Measurements from ENCODE around the gene TNS3. TPM values are rescaled to one million over a fixed set of nuclear protein-coding genes. Genes with fewer than 3 reads are reported as not detected.

TNS3 gene
- total RNA-seq, 2 experiments from 2014 or later = 0.12 to 0.19 TPM

GRCh38 chr7:47428768-47429472 is 153.0 kb downstream of the TNS3 start:
- Mint-ChIP-seq H3K9me3 (no peaks in the 10 kb centered on the region), H3K4me1 (ENCODE audit: low read depth) (no peaks in the 10 kb centered on the region), H3K27ac (no peak overlapping the region), H3K36me3 (ENCODE audit: low read depth) (no peaks in the 10 kb centered on the region), H3K4me3 (no peak overlapping the region), H3K27me3 (ENCODE audit: low read depth) (no peaks in the 10 kb centered on the region)
- DNase-seq = no peak
- intact Hi-C loops (cut with micrococcal nuclease) = no loop called here
- CTCF ChIA-PET = no interaction called here

DNA sequence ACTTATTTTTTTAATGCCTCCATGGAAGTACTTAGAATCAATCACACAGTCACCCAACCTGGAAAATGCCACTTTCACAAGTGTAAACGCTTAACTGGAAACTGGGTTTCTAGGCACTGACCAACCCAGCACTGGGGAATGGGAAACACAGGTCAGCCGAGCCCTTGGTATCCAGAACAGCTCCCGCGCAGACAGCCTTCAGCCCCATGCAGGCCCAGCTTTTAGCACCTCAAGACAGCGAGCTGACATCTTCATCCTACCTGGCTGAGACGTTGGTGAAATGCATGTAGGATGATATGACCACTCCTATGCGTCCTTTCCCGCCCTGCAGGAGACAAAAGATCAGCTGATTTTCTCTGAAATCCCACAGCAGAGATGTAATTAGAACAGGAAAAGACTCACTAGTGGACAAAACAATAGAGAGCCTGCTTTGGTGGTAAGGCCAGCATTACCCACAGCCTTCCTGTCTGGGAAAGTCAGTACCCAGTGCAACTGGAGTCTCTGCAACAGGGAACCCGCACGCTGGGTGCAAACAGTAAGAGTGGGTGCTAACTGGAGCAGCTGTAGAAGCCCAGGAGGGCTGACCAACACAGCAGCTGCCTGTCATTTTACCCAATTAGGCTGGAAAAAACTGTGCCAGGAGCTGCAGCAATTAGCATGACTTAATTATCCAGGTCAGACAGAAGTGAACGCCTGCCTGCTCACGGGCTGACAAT is 153.7 kb downstream of the TNS3 start:
- Mint-ChIP-seq H3K27me3 (ENCODE audit: low read depth) (peaks cover 1% of the 10 kb centered on the region), H3K9me3 (no peaks in the 10 kb centered on the region), H3K4me3 (no peak overlapping the region), H3K36me3 (ENCODE audit: low read depth) (no peaks in the 10 kb centered on the region), H3K4me1 (ENCODE audit: low read depth) (no peaks in the 10 kb centered on the region), H3K27ac (no peak overlapping the region)
- DNase-seq = no peak
- intact Hi-C loops (cut with micrococcal nuclease) = no loop called here
- CTCF ChIA-PET = no interaction called here

- DNase-seq = no peak
- Mint-ChIP-seq H3K36me3 (ENCODE audit: low read depth) (no peaks in the 10 kb centered on the region), H3K9me3 (no peaks in the 10 kb centered on the region), H3K27me3 (ENCODE audit: low read depth) (peaks cover 2% of the 10 kb centered on the region), H3K4me1 (ENCODE audit: low read depth) (no peaks in the 10 kb centered on the region), H3K4me3 (no peak overlapping the region), H3K27ac (no peak overlapping the region)
- intact Hi-C loops (cut with micrococcal nuclease) = no loop called here
- CTCF ChIA-PET = no interaction called here
These were observed 154.8 kb downstream of the TNS3 start for GRCh38 chr7:47427051-47427643.

- no peaks in the 10 kb centered on the region for H3K36me3 Mint-ChIP-seq (ENCODE audit: low read depth)
- H3K9me3 Mint-ChIP-seq = peaks cover 7% of the 10 kb centered on the region
- H3K27me3 Mint-ChIP-seq (ENCODE audit: low read depth) = peaks cover 2% of the 10 kb centered on the region
- H3K4me3 Mint-ChIP-seq = no peak overlapping the region
- CTCF ChIA-PET = no interaction called here
- no peaks in the 10 kb centered on the region for H3K4me1 Mint-ChIP-seq (ENCODE audit: low read depth)
- no peak overlapping the region for H3K27ac Mint-ChIP-seq
- intact Hi-C loops (cut with micrococcal nuclease) = loop anchor here (5.0 kb wide), 1 partner anchor 157 kb away; no protein-coding TSS in a partner anchor
- DNase-seq = no peak
These were observed 157.4 kb downstream of the TNS3 start for GRCh38 chr7:47424523-47424922.

GRCh38 chr7:47423196-47423595 is 158.7 kb downstream of the TNS3 start:
- CTCF ChIA-PET = no interaction called here
- Mint-ChIP-seq H3K27ac (no peak overlapping the region), H3K9me3 (peaks cover 8% of the 10 kb centered on the region)

GRCh38 chr7:47422611-47423010 is 159.3 kb downstream of the TNS3 start:
- peaks cover 8% of the 10 kb centered on the region for H3K9me3 Mint-ChIP-seq
- no peak overlapping the region for H3K27ac Mint-ChIP-seq
- no peak overlapping the region for H3K4me3 Mint-ChIP-seq
- H3K27me3 Mint-ChIP-seq (ENCODE audit: low read depth) = peaks cover 2% of the 10 kb centered on the region
- intact Hi-C loops (cut with micrococcal nuclease) = loop anchor here (5.0 kb wide), 1 partner anchor 155 kb away; no protein-coding TSS in a partner anchor
- DNase-seq = no peak
- no peaks in the 10 kb centered on the region for H3K4me1 Mint-ChIP-seq (ENCODE audit: low read depth)
- CTCF ChIA-PET = no interaction called here
- no peaks in the 10 kb centered on the region for H3K36me3 Mint-ChIP-seq (ENCODE audit: low read depth)

More at GRCh38 chr7:47423196-47423595, 158.7 kb downstream of the TNS3 start:
- intact Hi-C loops (cut with micrococcal nuclease) = loop anchor here (5.0 kb wide), 1 partner anchor 156 kb away; no protein-coding TSS in a partner anchor
- Mint-ChIP-seq H3K27me3 (ENCODE audit: low read depth) (peaks cover 2% of the 10 kb centered on the region), H3K36me3 (ENCODE audit: low read depth) (no peaks in the 10 kb centered on the region), H3K4me3 (no peak overlapping the region), H3K4me1 (ENCODE audit: low read depth) (no peaks in the 10 kb centered on the region)
- no peak for DNase-seq

DNA sequence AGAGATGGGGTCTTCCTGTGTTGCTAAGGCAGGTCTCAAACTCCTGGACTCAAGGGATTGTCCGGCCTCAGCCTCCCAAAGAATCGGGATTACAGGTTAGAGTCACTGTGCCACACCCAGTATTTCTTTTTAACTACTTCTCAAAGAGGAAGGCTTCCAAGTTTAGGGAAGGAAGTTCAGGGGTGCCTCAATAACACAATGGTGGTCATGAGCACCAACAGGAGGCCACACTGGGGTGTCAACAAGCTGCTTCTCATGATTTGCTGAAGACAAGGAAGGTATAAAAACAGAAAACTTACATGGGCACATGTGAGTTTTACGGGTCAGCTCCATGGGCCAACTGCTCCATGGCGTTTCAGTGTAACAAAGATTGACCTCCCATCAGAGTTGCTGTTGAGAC is 160.5 kb downstream of the TNS3 start:
- no peak for DNase-seq

DNA sequence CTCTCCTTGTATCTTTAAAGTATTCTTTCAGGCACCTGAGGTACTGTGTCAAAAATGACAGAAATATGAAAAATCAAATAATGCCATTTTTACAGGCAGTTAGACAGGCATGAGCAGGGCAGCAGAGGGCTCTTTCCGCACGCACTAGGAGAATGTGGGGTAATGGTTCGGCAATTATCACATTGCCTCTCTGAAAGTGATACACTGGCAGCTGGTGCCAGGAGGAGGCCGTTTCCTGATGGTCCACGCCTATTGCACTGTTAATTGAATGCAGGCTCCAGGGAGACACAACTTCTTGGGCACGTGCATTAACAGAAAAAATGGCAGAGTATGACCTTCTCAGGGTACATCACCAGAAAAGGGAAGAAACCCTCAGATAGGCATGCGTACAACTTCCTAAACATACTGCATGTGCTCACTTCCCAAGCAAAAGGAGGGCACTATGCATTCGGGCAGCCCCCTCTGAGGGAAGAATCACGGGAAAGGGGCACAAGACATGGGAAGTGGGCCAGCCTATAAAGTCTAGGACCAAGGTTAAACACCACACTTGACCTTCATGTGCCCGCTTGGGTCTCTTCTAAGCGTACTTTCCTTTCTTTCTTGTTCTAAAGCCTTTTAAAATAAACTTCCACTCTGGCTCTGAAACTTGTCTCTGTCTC is 161.7 kb downstream of the TNS3 start:
- intact Hi-C loops (cut with micrococcal nuclease) = loop anchor here (5.0 kb wide), 1 partner anchor 153 kb away; no protein-coding TSS in a partner anchor
- H3K4me3 Mint-ChIP-seq = no peak overlapping the region
- H3K9me3 Mint-ChIP-seq = peaks cover 8% of the 10 kb centered on the region
- no peak for DNase-seq
- no peaks in the 10 kb centered on the region for H3K36me3 Mint-ChIP-seq (ENCODE audit: low read depth)
- H3K27ac Mint-ChIP-seq = no peak overlapping the region
- H3K27me3 Mint-ChIP-seq (ENCODE audit: low read depth) = peaks cover 5% of the 10 kb centered on the region
- CTCF ChIA-PET = no interaction called here
- no peaks in the 10 kb centered on the region for H3K4me1 Mint-ChIP-seq (ENCODE audit: low read depth)

More for the DNA sequence above, 160.5 kb downstream of the TNS3 start:
- CTCF ChIA-PET = no interaction called here
- peaks cover 8% of the 10 kb centered on the region for H3K9me3 Mint-ChIP-seq
- intact Hi-C loops (cut with micrococcal nuclease) = loop anchor here (5.0 kb wide), 1 partner anchor 154 kb away; no protein-coding TSS in a partner anchor
- H3K4me1 Mint-ChIP-seq (ENCODE audit: low read depth) = no peaks in the 10 kb centered on the region
- no peaks in the 10 kb centered on the region for H3K36me3 Mint-ChIP-seq (ENCODE audit: low read depth)
- H3K27ac Mint-ChIP-seq = no peak overlapping the region
- H3K4me3 Mint-ChIP-seq = no peak overlapping the region
- peaks cover 2% of the 10 kb centered on the region for H3K27me3 Mint-ChIP-seq (ENCODE audit: low read depth)

DNA sequence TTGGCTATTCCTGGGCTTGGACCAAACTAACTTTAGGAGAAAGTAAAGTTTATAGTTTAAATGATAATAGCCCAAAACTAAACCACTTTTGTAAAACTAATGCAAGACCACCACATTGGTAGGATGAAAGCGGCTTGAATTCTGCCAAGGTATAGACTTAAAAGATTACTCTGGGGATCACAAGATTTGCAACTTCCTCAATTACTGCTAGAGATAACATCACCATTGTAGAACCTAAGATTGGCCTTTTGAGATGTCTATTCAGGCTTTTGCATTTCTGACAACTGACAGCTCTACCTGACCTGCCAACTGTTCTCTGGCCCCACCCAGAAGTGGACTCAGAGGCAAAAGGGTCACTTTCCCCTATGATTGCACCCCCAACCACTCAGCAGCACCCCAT is 162.4 kb downstream of the TNS3 start:
- no peaks in the 10 kb centered on the region for H3K4me1 Mint-ChIP-seq (ENCODE audit: low read depth)
- DNase-seq = no peak
- H3K36me3 Mint-ChIP-seq (ENCODE audit: low read depth) = no peaks in the 10 kb centered on the region
- CTCF ChIA-PET = no interaction called here
- H3K4me3 Mint-ChIP-seq = no peak overlapping the region
- intact Hi-C loops (cut with micrococcal nuclease) = no loop called here
- no peak overlapping the region for H3K27ac Mint-ChIP-seq
- H3K9me3 Mint-ChIP-seq = peaks cover 8% of the 10 kb centered on the region
- H3K27me3 Mint-ChIP-seq (ENCODE audit: low read depth) = peaks cover 5% of the 10 kb centered on the region

DNA sequence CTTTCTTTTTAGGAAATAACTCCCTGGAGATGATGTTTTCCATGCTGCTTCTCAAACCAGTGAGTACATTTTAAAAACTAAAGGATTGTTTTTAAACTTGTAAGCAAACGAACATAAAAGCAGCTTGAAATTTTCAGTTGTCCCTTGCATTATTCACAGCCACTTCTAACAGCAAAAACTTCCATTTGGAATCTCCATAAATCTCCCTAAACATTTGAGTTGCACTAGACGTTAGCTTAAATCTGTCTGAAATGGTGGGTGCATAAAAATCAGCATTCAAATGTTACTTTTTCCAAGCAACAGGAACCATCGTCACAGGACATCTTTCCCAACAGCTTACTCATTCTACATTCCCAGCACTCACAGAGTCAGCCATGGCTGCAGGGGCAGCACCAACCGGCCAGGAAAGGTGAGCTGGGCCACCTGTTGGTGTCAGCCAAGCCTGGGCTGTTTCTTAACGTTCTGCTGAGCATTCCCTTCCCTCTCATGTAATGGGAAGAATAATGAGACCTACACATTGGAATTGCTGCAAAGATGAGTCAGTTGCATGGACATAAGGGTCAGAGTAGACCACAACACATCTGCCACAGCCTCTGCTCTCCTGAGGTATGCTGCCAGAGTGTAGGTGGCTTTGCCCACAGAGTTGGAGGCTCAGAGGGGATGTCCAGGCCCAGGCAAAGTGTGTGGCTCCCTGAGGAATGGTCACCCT is 163.2 kb downstream of the TNS3 start:
- DNase-seq = no peak
- H3K9me3 Mint-ChIP-seq = peaks cover 8% of the 10 kb centered on the region
- peaks cover 5% of the 10 kb centered on the region for H3K27me3 Mint-ChIP-seq (ENCODE audit: low read depth)
- intact Hi-C loops (cut with micrococcal nuclease) = no loop called here
- no peaks in the 10 kb centered on the region for H3K36me3 Mint-ChIP-seq (ENCODE audit: low read depth)
- CTCF ChIA-PET = no interaction called here
- no peak overlapping the region for H3K4me3 Mint-ChIP-seq
- H3K27ac Mint-ChIP-seq = no peak overlapping the region
- no peaks in the 10 kb centered on the region for H3K4me1 Mint-ChIP-seq (ENCODE audit: low read depth)

DNA sequence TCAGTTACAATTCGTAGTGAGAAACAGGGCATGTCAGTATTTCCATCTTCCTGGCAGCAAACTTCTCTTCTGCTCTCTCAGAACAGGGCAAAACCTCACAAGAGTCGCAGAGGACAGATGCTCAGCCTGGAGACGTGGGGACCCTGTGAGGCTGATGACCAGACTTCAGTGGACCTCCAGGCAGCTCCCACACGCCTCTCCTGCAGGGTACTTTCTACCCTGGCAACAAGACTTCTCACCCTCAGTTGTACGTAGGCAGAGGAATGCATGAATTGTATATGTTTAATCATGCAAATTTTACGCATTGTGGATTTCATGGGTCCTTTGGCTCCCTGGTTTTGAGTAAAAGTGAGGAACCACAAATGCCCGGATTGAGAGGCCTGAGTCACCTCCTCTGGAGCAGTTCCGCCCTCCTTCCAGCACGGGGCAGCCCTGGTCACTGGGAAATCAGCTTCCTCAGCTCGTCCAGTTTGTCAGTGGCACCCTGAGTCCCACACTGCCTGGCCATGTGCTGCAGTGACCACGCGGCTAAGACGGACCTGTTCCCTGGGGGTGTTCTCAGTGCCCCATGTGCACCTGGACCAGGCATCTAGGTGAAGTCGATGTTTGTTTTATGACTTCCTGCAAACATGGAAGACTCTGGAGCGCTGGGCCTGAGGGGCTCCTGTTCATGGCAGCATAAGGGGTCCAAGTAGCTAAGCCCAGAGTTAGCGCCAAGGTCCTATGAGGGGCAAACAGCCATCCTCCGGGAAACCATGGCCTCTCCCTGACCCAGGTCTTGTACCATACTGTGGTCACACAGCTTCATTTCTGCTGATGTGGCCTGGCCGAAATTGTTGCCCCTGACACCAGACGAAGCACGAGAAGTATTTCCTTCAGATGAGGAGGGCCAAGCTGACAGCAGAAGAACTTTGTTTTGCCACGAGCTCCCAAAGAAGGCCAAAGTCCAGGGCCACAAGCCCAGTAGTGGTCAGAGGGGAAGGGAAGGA is 165.1 kb downstream of the TNS3 start:
- H3K27me3 Mint-ChIP-seq (ENCODE audit: low read depth) = peaks cover 3% of the 10 kb centered on the region
- H3K4me1 Mint-ChIP-seq (ENCODE audit: low read depth) = no peaks in the 10 kb centered on the region
- CTCF ChIA-PET = no interaction called here
- no peak overlapping the region for H3K27ac Mint-ChIP-seq
- no peak overlapping the region for H3K4me3 Mint-ChIP-seq
- no peak for DNase-seq
- H3K36me3 Mint-ChIP-seq (ENCODE audit: low read depth) = no peaks in the 10 kb centered on the region
- intact Hi-C loops (cut with micrococcal nuclease) = no loop called here
- H3K9me3 Mint-ChIP-seq = peaks cover 8% of the 10 kb centered on the region
